GM23338 (cell line): Measurements from ENCODE around the gene ZNF562. TPM values are rescaled to one million over a fixed set of nuclear protein-coding genes. Genes with fewer than 3 reads are reported as not detected.

Source experiments
- ATAC-seq: fragments of 200-7000 bp; cut with Tn5 transposase; 3 replicates; pipeline ENCODE4 v1.9.1; 2020
- DNase-seq: peaks from one replicate; pipeline ENCODE4 v3.0.0-alpha.2; 2015; ENCODE audit warnings: low spot score
- H2AFZ ChIP-seq: fragments of 200-600 bp; sonication (generic); 2 replicates; pipeline ENCODE4 v1.8.0; 2016; ENCODE audit warnings: antibody characterized with exemption, mild to moderate bottlenecking, moderate library complexity
- H3F3A ChIP-seq: fragments of 200-600 bp; sonication (generic); replicated peaks from 2 replicates; pipeline ENCODE4 v1.8.0; 2017; ENCODE audit warnings: antibody characterized with exemption, mixed run types, low read depth
- H3K27ac ChIP-seq: fragments of 200-600 bp; sonication (generic); 2 replicates; pipeline ENCODE4 v1.6.1; 2016; ENCODE audit warnings: low read depth
- H3K27me3 ChIP-seq: fragments of 200-600 bp; sonication (generic); 2 replicates; pipeline ENCODE4 v1.8.0; 2016; ENCODE audit warnings: mild to moderate bottlenecking, mixed run types, moderate library complexity; ENCODE audit not compliant: insufficient read depth
- H3K36me3 ChIP-seq: fragments of 200-600 bp; sonication (generic); 2 replicates; pipeline ENCODE4 v1.8.0; 2016; ENCODE audit warnings: mild to moderate bottlenecking; ENCODE audit not compliant: insufficient read depth
- H3K4me1 ChIP-seq: fragments of 200-600 bp; sonication (generic); 2 replicates; pipeline ENCODE4 v1.8.0; 2016; ENCODE audit warnings: mild to moderate bottlenecking, moderate library complexity; ENCODE audit not compliant: insufficient read depth
- H3K4me2 ChIP-seq: fragments of 200-600 bp; sonication (generic); 2 replicates; pipeline ENCODE4 v1.7.1; 2017; ENCODE audit warnings: mixed run types
- H3K4me3 ChIP-seq: fragments of 200-600 bp; sonication (generic); 2 replicates; pipeline ENCODE4 v1.6.1; 2016; ENCODE audit warnings: mixed run types
- H3K79me2 ChIP-seq: fragments of 200-600 bp; sonication (generic); replicated peaks from 2 replicates; pipeline ENCODE4 v1.8.0; 2017; ENCODE audit warnings: mild to moderate bottlenecking; ENCODE audit not compliant: insufficient read depth
- H3K9me2 ChIP-seq: fragments of 200-600 bp; sonication (generic); 2 replicates; pipeline ENCODE4 v1.8.0; 2017; ENCODE audit not compliant: insufficient read depth
- H4K20me1 ChIP-seq: fragments of 200-600 bp; sonication (generic); replicated peaks from 2 replicates; pipeline ENCODE4 v1.8.0; 2017; ENCODE audit warnings: mild to moderate bottlenecking; ENCODE audit not compliant: insufficient read depth
- H3K27ac Mint-ChIP-seq: 2 replicates; pipeline ENCODE4 v1.8.0; 2020; ENCODE audit warnings: inconsistent platforms, mild to moderate bottlenecking, moderate library complexity, mixed read lengths
- H3K27me3 Mint-ChIP-seq: 3 replicates; pipeline ENCODE4 v1.8.0; 2022; ENCODE audit warnings: low read depth, mild to moderate bottlenecking, moderate library complexity, mixed read lengths, inconsistent platforms; ENCODE audit not compliant: insufficient read depth, poor library complexity
- H3K36me3 Mint-ChIP-seq: 3 replicates; pipeline ENCODE4 v1.8.0; 2021; ENCODE audit warnings: low read depth, mild to moderate bottlenecking, inconsistent platforms, moderate library complexity, mixed read lengths
- H3K4me1 Mint-ChIP-seq: 3 replicates; pipeline ENCODE4 v1.8.0; 2020; ENCODE audit warnings: mild to moderate bottlenecking, inconsistent platforms, mixed read lengths
- H3K4me3 Mint-ChIP-seq: 3 replicates; pipeline ENCODE4 v1.8.0; 2021; ENCODE audit warnings: moderate library complexity, mild to moderate bottlenecking, inconsistent platforms, mixed read lengths
- H3K9me3 Mint-ChIP-seq: 3 replicates; pipeline ENCODE4 v1.8.0; 2020; ENCODE audit warnings: moderate library complexity, mild to moderate bottlenecking, inconsistent platforms, mixed read lengths
- EZH2 ChIP-seq: fragments of 200-600 bp; sonication (generic); IDR thresholded peaks from one replicate; pipeline ENCODE4 v1.8.0; 2017; ENCODE audit warnings: antibody characterized with exemption, mild to moderate bottlenecking, low read depth; ENCODE audit not compliant: unreplicated experiment
- EZH2phosphoT487 ChIP-seq: fragments of 200-600 bp; sonication (generic); IDR thresholded peaks from one replicate; pipeline ENCODE4 v1.8.1; 2018; ENCODE audit warnings: antibody characterized with exemption; ENCODE audit not compliant: unreplicated experiment
- JUNB ChIP-seq: IDR thresholded peaks from one replicate; pipeline ENCODE4 v1.6.1; 2016; ENCODE audit warnings: antibody characterized with exemption; ENCODE audit not compliant: unreplicated experiment
- NANOG ChIP-seq: IDR thresholded peaks from 2 replicates; pipeline ENCODE4 v1.6.1; 2016; ENCODE audit warnings: antibody characterized with exemption, borderline replicate concordance
- POLR2AphosphoS5 ChIP-seq: IDR thresholded peaks from 2 replicates; pipeline ENCODE4 v1.6.1; 2016; ENCODE audit warnings: antibody characterized with exemption, low read depth
- polyA plus RNA-seq: library from polyadenylated mRNA; unstranded; fragments of >200 nt; fragmentation: Nextera tagmentation; extraction: Ambion mirVana; gene quantifications from 2 replicates; pipeline ENCODE4 v1.2.1, GENCODE V29; 2016
- total RNA-seq: library from RNA; depleted of rRNA; stranded (reverse); fragments of >200 nt; shearing (Covaris generic); gene quantifications from 2 replicates; pipeline ENCODE4 v1.2.3, GENCODE V29; 2014
- TF ChIP-seq, protein P1 (sequence below): fragments of 250-450 bp; sonication (Bioruptor Pico); IDR thresholded peaks from 2 replicates; pipeline ENCODE4 v1.5.0; 2020; ENCODE audit warnings: mild to moderate bottlenecking, moderate library complexity
- TF ChIP-seq, protein P2 (sequence below), 2 experiments: fragments of 200-600 bp in 1 of 2; sonication (generic) in 1 of 2; conservative IDR thresholded peaks; 2 replicates each; pipeline versions ENCODE4 v1.5.1 to v1.6.1; 2016 to 2017; ENCODE audit warnings: antibody characterized with exemption in 2 of 2, low read depth in 2 of 2, mild to moderate bottlenecking in 2 of 2, moderate library complexity in 1 of 2
- TF ChIP-seq, protein P3 (sequence below): IDR thresholded peaks from 2 replicates; pipeline ENCODE4 v1.6.1; 2016; ENCODE audit warnings: antibody characterized with exemption
- TF ChIP-seq, protein P4 (sequence below): IDR thresholded peaks from one replicate; pipeline ENCODE4 v1.6.1; 2018; ENCODE audit warnings: antibody characterized with exemption; ENCODE audit not compliant: unreplicated experiment

Gene ZNF562
- total and polyA plus RNA-seq, 2 experiments from 2014 or later, result 15.6 to 68.8 TPM

DNA sequence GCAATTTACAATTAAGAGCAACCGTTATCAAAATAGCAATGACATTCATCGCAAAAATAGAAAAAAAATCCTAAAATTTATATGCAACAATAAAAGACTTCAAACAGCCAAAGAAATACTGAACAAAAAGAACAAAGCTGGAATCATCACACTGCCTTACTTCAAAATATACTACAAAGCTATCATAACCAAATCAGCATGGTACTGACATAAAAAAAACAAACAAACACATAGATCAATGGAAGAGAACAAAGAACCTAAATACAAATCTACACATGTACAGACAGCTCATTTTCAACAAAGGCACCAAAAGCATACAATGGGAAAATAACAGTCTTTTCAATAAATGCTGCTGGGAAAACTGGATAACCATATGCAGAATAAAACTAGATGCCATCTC is 6.4 kb downstream of the ZNF562 start:
- Histone ChIP-seq H3K4me3 (no peak overlapping the region), H2AFZ (no peak overlapping the region), H3K27ac (no peak overlapping the region), H3K36me3 (peaks cover 7% of the 10 kb centered on the region), H3K79me2 (peaks cover 100% of the 10 kb centered on the region), H3K4me2 (no peak overlapping the region), H3F3A (no peaks in the 10 kb centered on the region), H3K4me1 (peaks cover 34% of the 10 kb centered on the region), H3K27me3 (no peaks in the 10 kb centered on the region), H4K20me1 (peaks cover 60% of the 10 kb centered on the region), H3K9me2 (no peaks in the 10 kb centered on the region)
- Mint-ChIP-seq H3K27me3 (peaks cover 6% of the 10 kb centered on the region), H3K4me1 (peaks cover 20% of the 10 kb centered on the region; the same call in 2 of the 3 replicates), H3K4me3 (no peak overlapping the region), H3K9me3 (peaks cover 59% of the 10 kb centered on the region), H3K36me3 (peaks cover 89% of the 10 kb centered on the region), H3K27ac (no peak overlapping the region)
- ATAC-seq (no peak), DNase-seq (no peak)
- no peak for TF ChIP-seq JUNB
- no peak for TF ChIP-seq NANOG
- TF ChIP-seq, protein P1, sequence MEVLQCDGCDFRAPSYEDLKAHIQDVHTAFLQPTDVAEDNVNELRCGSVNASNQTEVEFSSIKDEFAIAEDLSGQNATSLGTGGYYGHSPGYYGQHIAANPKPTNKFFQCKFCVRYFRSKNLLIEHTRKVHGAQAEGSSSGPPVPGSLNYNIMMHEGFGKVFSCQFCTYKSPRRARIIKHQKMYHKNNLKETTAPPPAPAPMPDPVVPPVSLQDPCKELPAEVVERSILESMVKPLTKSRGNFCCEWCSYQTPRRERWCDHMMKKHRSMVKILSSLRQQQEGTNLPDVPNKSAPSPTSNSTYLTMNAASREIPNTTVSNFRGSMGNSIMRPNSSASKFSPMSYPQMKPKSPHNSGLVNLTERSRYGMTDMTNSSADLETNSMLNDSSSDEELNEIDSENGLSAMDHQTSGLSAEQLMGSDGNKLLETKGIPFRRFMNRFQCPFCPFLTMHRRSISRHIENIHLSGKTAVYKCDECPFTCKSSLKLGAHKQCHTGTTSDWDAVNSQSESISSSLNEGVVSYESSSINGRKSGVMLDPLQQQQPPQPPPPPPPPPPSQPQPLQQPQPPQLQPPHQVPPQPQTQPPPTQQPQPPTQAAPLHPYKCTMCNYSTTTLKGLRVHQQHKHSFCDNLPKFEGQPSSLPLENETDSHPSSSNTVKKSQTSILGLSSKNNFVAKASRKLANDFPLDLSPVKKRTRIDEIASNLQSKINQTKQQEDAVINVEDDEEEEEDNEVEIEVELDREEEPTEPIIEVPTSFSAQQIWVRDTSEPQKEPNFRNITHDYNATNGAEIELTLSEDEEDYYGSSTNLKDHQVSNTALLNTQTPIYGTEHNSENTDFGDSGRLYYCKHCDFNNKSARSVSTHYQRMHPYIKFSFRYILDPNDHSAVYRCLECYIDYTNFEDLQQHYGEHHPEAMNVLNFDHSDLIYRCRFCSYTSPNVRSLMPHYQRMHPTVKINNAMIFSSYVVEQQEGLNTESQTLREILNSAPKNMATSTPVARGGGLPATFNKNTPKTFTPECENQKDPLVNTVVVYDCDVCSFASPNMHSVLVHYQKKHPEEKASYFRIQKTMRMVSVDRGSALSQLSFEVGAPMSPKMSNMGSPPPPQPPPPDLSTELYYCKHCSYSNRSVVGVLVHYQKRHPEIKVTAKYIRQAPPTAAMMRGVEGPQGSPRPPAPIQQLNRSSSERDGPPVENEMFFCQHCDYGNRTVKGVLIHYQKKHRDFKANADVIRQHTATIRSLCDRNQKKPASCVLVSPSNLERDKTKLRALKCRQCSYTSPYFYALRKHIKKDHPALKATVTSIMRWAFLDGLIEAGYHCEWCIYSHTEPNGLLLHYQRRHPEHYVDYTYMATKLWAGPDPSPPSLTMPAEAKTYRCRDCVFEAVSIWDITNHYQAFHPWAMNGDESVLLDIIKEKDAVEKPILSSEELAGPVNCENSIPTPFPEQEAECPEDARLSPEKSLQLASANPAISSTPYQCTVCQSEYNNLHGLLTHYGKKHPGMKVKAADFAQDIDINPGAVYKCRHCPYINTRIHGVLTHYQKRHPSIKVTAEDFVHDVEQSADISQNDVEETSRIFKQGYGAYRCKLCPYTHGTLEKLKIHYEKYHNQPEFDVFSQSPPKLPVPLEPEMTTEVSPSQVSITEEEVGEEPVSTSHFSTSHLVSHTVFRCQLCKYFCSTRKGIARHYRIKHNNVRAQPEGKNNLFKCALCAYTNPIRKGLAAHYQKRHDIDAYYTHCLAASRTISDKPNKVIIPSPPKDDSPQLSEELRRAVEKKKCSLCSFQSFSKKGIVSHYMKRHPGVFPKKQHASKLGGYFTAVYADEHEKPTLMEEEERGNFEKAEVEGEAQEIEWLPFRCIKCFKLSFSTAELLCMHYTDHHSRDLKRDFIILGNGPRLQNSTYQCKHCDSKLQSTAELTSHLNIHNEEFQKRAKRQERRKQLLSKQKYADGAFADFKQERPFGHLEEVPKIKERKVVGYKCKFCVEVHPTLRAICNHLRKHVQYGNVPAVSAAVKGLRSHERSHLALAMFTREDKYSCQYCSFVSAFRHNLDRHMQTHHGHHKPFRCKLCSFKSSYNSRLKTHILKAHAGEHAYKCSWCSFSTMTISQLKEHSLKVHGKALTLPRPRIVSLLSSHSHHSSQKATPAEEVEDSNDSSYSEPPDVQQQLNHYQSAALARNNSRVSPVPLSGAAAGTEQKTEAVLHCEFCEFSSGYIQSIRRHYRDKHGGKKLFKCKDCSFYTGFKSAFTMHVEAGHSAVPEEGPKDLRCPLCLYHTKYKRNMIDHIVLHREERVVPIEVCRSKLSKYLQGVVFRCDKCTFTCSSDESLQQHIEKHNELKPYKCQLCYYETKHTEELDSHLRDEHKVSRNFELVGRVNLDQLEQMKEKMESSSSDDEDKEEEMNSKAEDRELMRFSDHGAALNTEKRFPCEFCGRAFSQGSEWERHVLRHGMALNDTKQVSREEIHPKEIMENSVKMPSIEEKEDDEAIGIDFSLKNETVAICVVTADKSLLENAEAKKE (CRISPR knock-in tag), result no peak
- no peak for TF ChIP-seq EZH2
- TF ChIP-seq, protein P2, sequence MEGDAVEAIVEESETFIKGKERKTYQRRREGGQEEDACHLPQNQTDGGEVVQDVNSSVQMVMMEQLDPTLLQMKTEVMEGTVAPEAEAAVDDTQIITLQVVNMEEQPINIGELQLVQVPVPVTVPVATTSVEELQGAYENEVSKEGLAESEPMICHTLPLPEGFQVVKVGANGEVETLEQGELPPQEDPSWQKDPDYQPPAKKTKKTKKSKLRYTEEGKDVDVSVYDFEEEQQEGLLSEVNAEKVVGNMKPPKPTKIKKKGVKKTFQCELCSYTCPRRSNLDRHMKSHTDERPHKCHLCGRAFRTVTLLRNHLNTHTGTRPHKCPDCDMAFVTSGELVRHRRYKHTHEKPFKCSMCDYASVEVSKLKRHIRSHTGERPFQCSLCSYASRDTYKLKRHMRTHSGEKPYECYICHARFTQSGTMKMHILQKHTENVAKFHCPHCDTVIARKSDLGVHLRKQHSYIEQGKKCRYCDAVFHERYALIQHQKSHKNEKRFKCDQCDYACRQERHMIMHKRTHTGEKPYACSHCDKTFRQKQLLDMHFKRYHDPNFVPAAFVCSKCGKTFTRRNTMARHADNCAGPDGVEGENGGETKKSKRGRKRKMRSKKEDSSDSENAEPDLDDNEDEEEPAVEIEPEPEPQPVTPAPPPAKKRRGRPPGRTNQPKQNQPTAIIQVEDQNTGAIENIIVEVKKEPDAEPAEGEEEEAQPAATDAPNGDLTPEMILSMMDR (conservative IDR thresholded peaks at IDR 0.05; ENCODE audit: low read depth in 2 of 2), result no peak
- TF ChIP-seq, protein P3, sequence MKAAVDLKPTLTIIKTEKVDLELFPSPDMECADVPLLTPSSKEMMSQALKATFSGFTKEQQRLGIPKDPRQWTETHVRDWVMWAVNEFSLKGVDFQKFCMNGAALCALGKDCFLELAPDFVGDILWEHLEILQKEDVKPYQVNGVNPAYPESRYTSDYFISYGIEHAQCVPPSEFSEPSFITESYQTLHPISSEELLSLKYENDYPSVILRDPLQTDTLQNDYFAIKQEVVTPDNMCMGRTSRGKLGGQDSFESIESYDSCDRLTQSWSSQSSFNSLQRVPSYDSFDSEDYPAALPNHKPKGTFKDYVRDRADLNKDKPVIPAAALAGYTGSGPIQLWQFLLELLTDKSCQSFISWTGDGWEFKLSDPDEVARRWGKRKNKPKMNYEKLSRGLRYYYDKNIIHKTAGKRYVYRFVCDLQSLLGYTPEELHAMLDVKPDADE, result no peak
- TF ChIP-seq, protein P4, sequence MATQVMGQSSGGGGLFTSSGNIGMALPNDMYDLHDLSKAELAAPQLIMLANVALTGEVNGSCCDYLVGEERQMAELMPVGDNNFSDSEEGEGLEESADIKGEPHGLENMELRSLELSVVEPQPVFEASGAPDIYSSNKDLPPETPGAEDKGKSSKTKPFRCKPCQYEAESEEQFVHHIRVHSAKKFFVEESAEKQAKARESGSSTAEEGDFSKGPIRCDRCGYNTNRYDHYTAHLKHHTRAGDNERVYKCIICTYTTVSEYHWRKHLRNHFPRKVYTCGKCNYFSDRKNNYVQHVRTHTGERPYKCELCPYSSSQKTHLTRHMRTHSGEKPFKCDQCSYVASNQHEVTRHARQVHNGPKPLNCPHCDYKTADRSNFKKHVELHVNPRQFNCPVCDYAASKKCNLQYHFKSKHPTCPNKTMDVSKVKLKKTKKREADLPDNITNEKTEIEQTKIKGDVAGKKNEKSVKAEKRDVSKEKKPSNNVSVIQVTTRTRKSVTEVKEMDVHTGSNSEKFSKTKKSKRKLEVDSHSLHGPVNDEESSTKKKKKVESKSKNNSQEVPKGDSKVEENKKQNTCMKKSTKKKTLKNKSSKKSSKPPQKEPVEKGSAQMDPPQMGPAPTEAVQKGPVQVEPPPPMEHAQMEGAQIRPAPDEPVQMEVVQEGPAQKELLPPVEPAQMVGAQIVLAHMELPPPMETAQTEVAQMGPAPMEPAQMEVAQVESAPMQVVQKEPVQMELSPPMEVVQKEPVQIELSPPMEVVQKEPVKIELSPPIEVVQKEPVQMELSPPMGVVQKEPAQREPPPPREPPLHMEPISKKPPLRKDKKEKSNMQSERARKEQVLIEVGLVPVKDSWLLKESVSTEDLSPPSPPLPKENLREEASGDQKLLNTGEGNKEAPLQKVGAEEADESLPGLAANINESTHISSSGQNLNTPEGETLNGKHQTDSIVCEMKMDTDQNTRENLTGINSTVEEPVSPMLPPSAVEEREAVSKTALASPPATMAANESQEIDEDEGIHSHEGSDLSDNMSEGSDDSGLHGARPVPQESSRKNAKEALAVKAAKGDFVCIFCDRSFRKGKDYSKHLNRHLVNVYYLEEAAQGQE, result no peak
- TF ChIP-seq POLR2AphosphoS5, result no peak
- no peak for TF ChIP-seq EZH2phosphoT487
